DMS79 (cell line): ENCODE results near the gene CASKIN1.
"Not testable (repeated sequence)": the region's sequence is repeated elsewhere in the genome, so short reads cannot be mapped to it uniquely, and the experiment has no call there.

ENCODE experiments used
- DNase-seq: peaks from one replicate; lab custom pipeline; 2025; lab: John Stamatoyannopoulos, UW

CASKIN1 gene

GRCh38 chr16:2196162-2196980, at the start of gene CASKIN1:
CASKIN1 (minus strand) TSS chr16:2196605; CDS start chr16:2196432, 173 bp downstream.
- no peak for DNase-seq

GRCh38 chr16:2244926-2245795, 48.8 kb upstream of the CASKIN1 start:
- no peak for DNase-seq

GRCh38 chr16:2244301-2244700, 47.9 kb upstream of the CASKIN1 start:
- no peak for DNase-seq

DNA sequence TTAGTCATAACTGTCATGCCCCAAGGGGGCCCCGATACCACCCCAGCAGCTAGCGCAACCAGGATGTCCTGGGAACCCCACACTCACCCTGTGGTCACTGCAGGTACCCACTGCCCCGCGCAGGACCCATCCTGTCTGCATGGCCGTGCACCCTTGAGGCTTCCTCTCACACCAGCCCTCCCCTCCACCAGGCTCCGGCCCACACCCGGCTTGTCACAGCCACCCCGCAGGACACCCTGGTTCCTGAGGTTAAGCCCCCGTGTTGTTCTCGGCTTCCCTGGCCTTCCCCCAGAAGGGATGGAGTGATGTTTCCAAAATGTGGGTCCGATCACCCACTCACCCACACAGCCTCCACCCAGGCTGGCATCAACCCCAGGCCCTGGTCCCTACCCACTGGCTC, 47.4 kb upstream of the CASKIN1 start:
- no peak for DNase-seq

DNA sequence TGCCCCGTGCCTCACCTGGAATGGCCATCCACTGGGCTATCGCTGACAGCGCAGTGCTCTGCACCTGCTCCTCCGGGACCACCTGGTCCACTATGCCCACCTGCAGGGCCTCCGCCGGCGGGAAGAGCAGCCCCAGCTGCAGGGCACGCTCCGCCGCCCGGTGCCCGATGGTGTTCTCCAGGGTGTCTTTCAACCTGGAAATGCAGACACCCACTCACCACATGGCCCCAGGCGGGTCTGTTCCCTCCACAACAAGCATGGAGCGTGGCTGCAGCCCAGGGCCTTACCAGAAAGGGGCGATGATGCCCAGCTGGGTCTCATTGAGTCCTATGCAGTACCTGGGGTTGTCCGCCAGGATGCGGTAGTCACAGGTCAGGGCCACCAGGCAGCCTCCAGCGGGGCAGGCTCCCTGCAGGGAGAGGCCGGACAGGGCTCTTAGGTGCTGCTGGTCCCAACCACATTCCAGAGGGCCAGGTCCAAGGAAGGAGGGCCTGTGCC, 46.7 kb upstream of the CASKIN1 start:
- DNase-seq, result no peak

DNA sequence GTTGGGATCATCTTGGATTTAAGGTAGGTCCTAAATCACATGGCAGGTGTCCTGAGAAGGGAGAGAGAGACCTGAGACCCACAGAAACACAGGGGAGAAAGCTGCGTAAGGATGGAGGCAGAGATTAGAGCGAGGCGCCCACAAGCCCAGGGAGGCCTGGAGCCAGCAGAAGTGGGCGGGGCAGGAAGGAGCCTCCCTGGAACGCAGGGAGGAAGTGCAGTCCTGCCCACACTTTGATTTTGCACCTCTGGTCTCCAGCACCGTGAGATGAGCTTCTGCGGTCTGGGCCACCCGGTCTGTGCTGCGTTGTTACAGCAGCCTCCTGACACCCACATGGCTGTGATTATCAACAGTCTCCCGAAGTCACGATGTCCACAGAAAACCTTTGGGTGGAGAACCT, 46.2 kb upstream of the CASKIN1 start:
- DNase-seq, result no peak

DNA sequence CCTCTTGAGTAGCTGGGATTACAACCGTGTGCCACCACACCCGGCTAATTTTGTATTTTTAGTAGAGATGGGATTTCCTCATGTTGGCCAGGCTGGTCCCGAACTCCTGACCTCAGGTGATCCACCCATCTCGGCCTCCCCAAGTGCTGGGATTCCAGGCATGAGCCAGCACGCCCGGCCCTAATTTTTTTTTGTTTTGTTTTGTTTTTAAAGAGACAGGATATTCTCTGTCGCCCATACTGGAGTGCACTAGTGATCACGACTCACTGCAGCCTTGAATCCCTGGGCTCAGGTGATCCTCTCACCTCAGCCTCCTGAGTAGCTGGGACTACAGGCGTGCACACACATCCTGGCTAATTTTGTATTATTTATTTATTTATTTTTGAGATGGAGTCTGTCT, 43.9 kb upstream of the CASKIN1 start:
- DNase-seq, result not testable (repeated sequence)

- DNase-seq, result no peak
Observed at GRCh38 chr16:2238838-2239675, 42.7 kb upstream of the CASKIN1 start.

DNA sequence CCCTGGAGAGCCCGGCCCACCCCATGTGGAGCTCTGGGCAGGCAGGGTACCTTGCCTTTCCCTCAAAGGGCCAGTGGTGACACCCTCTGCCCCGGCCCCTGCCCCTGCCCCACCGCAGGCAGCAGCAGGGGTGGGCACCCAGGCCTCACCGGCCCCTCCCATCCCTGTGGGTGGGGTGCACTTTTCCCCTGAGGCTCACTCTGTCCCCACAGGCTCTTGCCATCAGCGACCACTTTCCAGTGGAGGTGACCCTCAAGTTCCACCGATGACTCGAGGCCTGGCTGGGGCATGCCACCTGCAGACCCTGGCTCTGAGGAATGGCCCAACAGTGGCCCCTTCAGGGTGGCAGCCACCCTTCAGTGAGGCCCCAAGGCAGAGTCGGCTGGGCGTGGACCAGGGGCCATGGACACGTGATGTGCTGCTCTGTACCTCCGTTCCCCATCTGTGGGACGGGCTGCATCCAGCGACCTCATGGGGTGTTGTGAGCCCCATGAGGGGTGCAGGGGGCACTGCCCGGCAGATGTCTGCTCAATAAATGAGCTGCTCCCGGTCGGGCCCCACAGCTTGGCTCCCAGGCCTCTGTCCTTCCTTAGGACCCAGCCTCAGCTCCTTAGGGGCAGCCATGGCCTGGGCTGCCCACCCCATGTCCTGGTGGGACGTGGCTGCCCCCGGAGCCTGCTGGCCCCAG, 41.9 kb upstream of the CASKIN1 start:
- DNase-seq, result no peak

GRCh38 chr16:2237493-2238149, 41.2 kb upstream of the CASKIN1 start:
- DNase-seq, result no peak

DNA sequence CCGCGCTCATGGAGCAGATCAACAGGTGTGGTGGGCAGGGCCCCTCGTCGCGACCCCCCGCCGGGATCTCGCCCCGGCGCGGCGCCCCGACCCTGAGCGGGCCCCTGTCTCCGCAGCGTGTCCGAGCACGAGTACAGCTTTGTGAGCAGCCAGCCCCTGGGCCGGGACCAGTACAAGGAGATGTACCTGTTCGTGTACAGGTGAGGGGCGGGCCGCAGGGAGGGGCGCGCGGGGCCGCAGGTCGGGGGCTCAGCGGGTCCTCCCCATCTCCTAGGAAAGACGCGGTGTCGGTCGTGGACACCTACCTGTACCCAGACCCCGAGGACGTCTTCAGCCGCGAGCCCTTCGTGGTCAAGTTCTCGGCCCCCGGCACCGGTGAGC, 40.7 kb upstream of the CASKIN1 start:
- no peak for DNase-seq

DNA sequence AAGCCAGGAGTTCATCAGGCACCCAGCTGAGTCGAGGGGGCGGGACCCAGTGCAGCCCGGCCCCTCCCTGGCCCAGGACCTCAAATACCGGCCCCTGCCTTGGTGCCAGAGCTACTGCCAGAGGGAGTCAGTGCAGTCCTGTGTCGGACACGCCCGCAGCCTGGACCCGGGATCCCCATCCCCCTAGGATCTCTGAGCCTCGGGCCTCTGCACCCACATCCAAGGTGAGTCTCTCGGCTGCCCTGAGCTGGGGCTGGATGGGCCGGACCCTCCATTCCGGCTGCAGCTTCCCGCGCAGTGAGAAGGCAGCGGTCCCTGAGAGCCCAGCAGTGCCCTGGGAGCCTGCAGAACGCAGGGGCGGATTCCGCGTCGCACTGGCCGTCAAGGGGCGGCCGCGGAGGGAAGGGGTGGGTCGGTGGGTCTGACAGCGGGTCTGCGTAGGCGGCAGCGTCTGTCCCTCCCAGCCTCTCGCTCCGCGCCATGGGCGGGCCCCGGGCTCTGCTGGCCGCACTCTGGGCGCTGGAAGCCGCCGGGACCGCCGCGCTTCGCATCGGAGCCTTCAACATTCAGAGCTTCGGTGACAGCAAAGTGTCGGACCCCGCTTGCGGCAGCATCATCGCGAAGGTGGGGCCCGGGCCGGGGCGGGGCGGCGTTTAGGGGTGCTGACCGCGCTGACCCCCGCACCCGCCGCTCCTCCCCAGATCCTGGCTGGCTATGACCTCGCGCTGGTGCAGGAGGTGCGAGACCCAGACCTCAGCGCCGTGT, 40.1 kb upstream of the CASKIN1 start, which contains the start of gene DNASE1L2:
Gene DNASE1L2, plus strand, starts transcription at position 108 of the 765 bp plus-strand sequence. Its CDS starts 373 bp downstream, at position 481.
- no peak for DNase-seq

- DNase-seq, result no peak
Observed at GRCh38 chr16:2235695-2236336, 39.4 kb upstream of the CASKIN1 start.

GRCh38 chr16:2235234-2235651, 38.8 kb upstream of the CASKIN1 start:
- DNase-seq, result no peak

- DNase-seq, result no peak
Observed at GRCh38 chr16:2234813-2235170, 38.4 kb upstream of the CASKIN1 start.

DNA sequence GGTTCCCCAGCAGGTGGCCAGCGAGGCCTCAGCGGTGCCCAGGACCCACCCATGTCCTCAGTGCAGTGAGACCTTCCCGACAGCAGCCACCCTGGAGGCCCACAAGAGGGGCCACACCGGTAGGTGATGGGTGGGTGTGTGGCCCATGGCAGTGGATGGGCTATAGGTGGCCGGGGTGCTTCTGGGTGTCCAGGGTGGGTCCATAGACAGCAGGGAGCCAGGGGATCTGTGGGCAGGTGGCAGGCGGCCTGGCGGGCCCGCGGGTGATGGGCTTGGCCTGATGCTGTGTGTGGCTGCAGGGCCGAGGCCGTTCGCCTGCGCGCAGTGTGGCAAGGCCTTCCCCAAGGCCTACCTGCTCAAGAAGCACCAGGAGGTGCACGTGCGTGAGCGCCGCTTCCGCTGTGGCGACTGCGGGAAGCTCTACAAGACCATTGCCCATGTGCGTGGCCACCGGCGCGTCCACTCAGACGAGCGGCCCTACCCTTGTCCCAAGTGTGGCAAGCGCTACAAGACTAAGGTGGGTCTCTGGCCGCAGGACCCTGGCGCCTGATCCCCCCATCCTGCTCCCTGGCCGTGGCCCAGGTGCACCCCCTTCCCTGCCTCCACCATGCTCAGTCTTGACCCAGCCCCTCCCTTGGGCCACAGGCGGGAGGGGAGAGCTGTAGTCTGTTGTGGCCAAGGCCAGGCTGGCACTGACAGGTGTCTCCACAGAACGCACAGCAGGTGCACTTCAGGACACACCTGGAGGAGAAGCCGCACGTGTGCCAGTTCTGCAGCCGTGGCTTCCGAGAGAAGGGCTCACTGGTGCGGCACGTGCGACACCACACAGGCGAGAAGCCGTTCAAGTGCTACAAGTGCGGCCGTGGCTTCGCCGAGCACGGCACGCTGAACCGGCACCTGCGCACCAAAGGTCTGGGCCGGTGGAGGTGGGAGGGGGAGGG, 37.7 kb upstream of the CASKIN1 start:
- DNase-seq, result peak; percentile 88

DNA sequence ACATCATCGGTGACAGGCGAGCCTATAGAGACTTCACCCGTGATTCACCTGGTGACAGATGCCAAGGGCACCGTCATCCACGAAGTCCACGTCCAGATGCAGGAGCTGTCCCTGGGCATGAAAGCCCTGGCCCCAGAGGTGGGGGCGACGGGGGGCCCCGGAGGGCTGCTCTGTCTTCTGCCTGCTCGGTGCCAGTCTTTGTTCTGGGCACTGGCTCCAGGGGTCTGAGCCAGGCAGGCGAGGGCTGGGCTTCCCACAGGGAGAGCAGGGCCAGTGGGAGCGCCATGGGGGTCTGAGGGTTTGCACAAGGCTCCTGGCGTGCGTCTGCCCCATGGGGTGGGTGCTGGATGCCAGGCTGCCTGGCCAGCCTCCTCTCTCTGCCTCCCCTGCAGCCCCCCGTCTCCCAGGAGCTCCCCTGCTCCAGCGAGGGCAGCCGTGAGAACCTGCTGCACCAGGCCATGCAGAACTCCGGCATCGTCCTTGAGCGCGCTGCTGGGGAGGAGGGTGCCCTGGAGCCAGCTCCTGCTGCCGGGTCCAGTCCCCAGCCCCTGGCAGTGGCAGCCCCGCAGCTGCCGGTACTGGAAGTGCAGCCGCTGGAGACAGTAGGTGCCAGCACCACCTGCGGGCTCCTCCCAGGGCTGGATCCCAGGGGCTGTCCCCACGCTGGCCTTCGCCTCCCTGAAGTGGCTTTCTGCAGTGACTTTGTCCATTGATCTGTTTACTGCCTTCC, 36.8 kb upstream of the CASKIN1 start:
- DNase-seq, result no peak
